Measurements from ENCODE around the gene SCN8A. TPM values are rescaled to one million over a fixed set of nuclear protein-coding genes. Genes with fewer than 3 reads are reported as not detected.

SCN8A gene
- total RNA-seq, 1 donor from 2014 or later: 5.0 TPM

DNA sequence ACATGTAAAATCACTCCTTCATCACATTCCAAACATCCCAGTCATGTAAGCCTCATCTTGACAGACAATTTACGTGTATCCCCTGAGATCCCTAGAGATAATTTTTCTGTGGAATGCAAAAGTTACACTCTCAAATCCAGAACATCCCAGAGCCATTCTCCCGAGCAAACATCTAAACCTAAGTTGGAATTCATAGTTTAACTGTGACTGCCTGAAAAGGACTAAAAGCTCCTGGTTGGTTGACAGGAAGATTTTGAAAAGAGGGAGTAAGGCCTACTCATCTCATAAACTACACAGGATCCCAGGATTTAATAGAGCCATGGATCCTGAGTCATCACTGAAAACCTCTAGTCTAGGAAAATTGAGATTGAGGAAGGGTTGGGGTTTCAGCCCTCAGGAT lies 123.6 kb downstream of the SCN8A start:
- Mint-ChIP-seq H3K9me3 (ENCODE audit: unreplicated experiment) (no peaks in the 10 kb centered on the region), H3K4me1 (ENCODE audit: unreplicated experiment) (peaks cover 21% of the 10 kb centered on the region), H3K36me3 (ENCODE audit: low read depth, unreplicated experiment) (no peaks in the 10 kb centered on the region), H3K4me3 (ENCODE audit: unreplicated experiment) (no peak overlapping the region), H3K27me3 (ENCODE audit: unreplicated experiment) (peaks cover 8% of the 10 kb centered on the region), H3K27ac (ENCODE audit: unreplicated experiment) (no peak overlapping the region)
- TF ChIP-seq, protein P1, sequence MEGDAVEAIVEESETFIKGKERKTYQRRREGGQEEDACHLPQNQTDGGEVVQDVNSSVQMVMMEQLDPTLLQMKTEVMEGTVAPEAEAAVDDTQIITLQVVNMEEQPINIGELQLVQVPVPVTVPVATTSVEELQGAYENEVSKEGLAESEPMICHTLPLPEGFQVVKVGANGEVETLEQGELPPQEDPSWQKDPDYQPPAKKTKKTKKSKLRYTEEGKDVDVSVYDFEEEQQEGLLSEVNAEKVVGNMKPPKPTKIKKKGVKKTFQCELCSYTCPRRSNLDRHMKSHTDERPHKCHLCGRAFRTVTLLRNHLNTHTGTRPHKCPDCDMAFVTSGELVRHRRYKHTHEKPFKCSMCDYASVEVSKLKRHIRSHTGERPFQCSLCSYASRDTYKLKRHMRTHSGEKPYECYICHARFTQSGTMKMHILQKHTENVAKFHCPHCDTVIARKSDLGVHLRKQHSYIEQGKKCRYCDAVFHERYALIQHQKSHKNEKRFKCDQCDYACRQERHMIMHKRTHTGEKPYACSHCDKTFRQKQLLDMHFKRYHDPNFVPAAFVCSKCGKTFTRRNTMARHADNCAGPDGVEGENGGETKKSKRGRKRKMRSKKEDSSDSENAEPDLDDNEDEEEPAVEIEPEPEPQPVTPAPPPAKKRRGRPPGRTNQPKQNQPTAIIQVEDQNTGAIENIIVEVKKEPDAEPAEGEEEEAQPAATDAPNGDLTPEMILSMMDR (IDR thresholded peaks at IDR 0.05; ENCODE audit: unreplicated experiment): no peak
- no peak for DNase-seq (ENCODE audit: low spot score)

DNA sequence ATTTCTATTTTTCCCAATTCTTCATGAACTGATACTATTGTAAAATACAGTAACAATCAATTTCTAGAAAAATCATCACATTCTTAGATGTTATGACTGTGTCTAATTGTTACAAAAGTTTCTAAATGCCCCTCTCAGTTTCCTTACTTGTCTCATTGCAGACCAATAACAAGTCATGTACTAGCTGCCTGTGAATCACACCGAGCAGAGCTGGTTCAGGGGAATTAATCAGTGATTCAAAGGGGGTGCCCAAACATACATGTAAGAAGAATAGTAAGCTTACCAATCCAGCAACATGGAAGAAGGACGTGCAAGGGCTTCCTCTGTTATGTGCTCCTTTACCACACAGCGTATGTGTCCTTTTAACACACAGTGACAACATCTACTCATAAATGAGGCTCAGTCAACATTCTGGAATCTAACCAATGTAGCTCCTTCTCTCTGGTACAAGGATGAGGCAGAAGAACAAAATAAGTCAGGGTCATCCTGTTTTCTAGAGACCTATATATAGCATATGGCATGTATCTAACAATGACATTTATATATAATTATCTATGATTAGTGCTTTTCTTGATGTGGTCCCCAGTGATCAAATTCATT lies 126.4 kb downstream of the SCN8A start:
- DNase-seq (ENCODE audit: low spot score): no peak
- no peaks in the 10 kb centered on the region for H3K36me3 Mint-ChIP-seq (ENCODE audit: low read depth, unreplicated experiment)
- TF ChIP-seq, protein P1 (IDR thresholded peaks at IDR 0.05; ENCODE audit: unreplicated experiment): no peak
- H3K27ac Mint-ChIP-seq (ENCODE audit: unreplicated experiment): peak overlapping the region; percentile 37
- H3K9me3 Mint-ChIP-seq (ENCODE audit: unreplicated experiment): no peaks in the 10 kb centered on the region
- no peak overlapping the region for H3K4me3 Mint-ChIP-seq (ENCODE audit: unreplicated experiment)
- peaks cover 10% of the 10 kb centered on the region for H3K27me3 Mint-ChIP-seq (ENCODE audit: unreplicated experiment)
- H3K4me1 Mint-ChIP-seq (ENCODE audit: unreplicated experiment): peaks cover 18% of the 10 kb centered on the region

DNA sequence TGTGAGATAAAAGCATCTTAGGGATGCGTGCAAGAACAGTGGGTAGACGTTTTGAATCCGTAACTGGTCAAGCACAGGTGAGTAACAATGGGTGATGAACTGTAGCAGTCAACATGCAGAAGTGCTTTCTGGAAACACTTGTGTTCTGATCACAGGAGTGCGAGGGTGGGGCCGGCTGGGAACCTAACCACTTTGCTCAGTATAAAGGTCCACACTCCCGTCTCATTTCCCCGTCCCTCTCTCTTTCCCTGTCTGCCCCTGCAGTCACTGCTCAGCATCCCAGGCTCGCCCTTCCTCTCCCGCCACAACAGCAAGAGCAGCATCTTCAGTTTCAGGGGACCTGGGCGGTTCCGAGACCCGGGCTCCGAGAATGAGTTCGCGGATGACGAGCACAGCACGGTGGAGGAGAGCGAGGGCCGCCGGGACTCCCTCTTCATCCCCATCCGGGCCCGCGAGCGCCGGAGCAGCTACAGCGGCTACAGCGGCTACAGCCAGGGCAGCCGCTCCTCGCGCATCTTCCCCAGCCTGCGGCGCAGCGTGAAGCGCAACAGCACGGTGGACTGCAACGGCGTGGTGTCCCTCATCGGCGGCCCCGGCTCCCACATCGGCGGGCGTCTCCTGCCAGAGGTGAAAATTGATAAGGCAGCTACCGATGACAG lies 130.4 kb downstream of the SCN8A start:
- no peak overlapping the region for H3K27ac Mint-ChIP-seq (ENCODE audit: unreplicated experiment)
- H3K9me3 Mint-ChIP-seq (ENCODE audit: unreplicated experiment): no peaks in the 10 kb centered on the region
- H3K4me3 Mint-ChIP-seq (ENCODE audit: unreplicated experiment): no peak overlapping the region
- peak; percentile 65 for DNase-seq (ENCODE audit: low spot score)
- peaks cover 13% of the 10 kb centered on the region for H3K4me1 Mint-ChIP-seq (ENCODE audit: unreplicated experiment)
- peaks cover 7% of the 10 kb centered on the region for H3K27me3 Mint-ChIP-seq (ENCODE audit: unreplicated experiment)
- TF ChIP-seq, protein P1 (IDR thresholded peaks at IDR 0.05; ENCODE audit: unreplicated experiment): no peak
- no peaks in the 10 kb centered on the region for H3K36me3 Mint-ChIP-seq (ENCODE audit: low read depth, unreplicated experiment)

DNA sequence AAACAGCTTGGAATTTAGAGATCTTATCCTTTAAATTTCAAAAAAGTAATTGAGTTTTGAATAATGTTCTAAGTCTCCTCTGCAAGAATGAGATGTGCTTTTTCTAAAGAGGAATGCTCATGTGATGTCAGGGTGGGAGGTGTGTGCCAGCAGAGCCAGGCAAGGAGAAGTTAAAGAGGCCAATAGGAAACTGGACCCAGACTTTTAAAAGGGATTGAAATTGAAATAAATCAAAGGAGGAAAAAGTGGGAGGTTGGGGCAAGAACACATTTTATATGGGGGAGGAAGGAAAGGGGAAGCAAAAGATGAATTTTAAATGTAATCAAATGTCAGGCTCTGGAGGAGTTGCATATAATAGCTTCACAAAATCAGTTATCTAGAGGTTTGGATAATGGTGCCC lies 131.4 kb downstream of the SCN8A start:
- DNase-seq (ENCODE audit: low spot score): no peak

DNA sequence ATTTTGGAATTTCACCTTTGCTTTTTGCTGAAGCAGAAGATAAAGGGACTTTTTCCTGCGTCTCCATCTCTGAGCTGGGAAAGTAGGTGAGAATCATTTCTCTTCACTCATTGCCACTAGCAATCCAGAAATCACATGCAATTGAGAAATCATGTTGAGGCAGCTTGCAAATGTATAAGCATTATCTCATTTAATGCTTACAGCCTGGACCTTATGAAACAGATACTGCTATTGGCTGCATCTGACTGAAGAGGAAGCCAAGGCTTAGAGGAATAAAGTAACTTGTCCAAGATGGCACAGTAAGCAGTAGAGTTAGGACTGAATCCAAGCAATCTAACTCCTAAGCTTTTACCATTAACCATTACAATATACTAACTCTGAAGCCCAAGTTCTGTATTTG lies 135.1 kb downstream of the SCN8A start:
- TF ChIP-seq, protein P1 (IDR thresholded peaks at IDR 0.05; ENCODE audit: unreplicated experiment): no peak
- Mint-ChIP-seq H3K27me3 (ENCODE audit: unreplicated experiment) (peaks cover 4% of the 10 kb centered on the region), H3K4me1 (ENCODE audit: unreplicated experiment) (no peaks in the 10 kb centered on the region), H3K27ac (ENCODE audit: unreplicated experiment) (no peak overlapping the region), H3K9me3 (ENCODE audit: unreplicated experiment) (no peaks in the 10 kb centered on the region), H3K36me3 (ENCODE audit: low read depth, unreplicated experiment) (peaks cover 4% of the 10 kb centered on the region), H3K4me3 (ENCODE audit: unreplicated experiment) (no peak overlapping the region)
- DNase-seq (ENCODE audit: low spot score): no peak

More for the DNA sequence above, 131.4 kb downstream of the SCN8A start:
- TF ChIP-seq, protein P1 (IDR thresholded peaks at IDR 0.05; ENCODE audit: unreplicated experiment): no peak
- Mint-ChIP-seq H3K27ac (ENCODE audit: unreplicated experiment) (no peak overlapping the region), H3K4me1 (ENCODE audit: unreplicated experiment) (peaks cover 3% of the 10 kb centered on the region), H3K9me3 (ENCODE audit: unreplicated experiment) (no peaks in the 10 kb centered on the region), H3K4me3 (ENCODE audit: unreplicated experiment) (no peak overlapping the region), H3K36me3 (ENCODE audit: low read depth, unreplicated experiment) (no peaks in the 10 kb centered on the region), H3K27me3 (ENCODE audit: unreplicated experiment) (peaks cover 4% of the 10 kb centered on the region)
